Erythroblast (primary cell): ENCODE results near the gene TRAPPC5.

ENCODE experiments used
- GATA1 ChIP-seq: IDR thresholded peaks from 2 replicates; pipeline ENCODE4 v1.6.1; 2011; ENCODE audit warnings: low read depth, mild to moderate bottlenecking, control low read depth, low read length, moderate library complexity
- POLR2A ChIP-seq: IDR thresholded peaks from 2 replicates; pipeline ENCODE4 v1.6.1; 2011; ENCODE audit warnings: mild to moderate bottlenecking, low read length

- TF ChIP-seq POLR2A (no peak), GATA1 (no peak)
Measured at GRCh38 chr19:7670790-7671189, 9.8 kb upstream of the TRAPPC5 start.
